HL-60/S4 treated with retinoic acid at 250 ng/mL for 4 days and 3 days (cell line): ENCODE results near the gene EDA2R.

Experiments used
- in situ Hi-C: fragments of 300-500 bp; cut with MboI; formaldehyde crosslinking; loops from 2 replicates; pipeline ENCODE4 v1.7.0; 2022; ENCODE audit warnings: low sequenced_read_pairs

Gene EDA2R

GRCh38 chrX:66547847-66548369, 91.0 kb downstream of the EDA2R start:
- in situ Hi-C loops, result no loop called here
